Uterus (tissue), 4 donors: ENCODE measurements around the gene ZDHHC11B. TPM values are rescaled to one million over a fixed set of nuclear protein-coding genes. Genes with fewer than 3 reads are reported as not detected.

Experiments used
- DNase-seq, 2 donors: peaks; one replicate each; pipeline ENCODE4 v3.0.0-alpha.2; 2019 to 2020
- H3K27ac ChIP-seq, 2 donors: fragments of 200-600 bp; sonication (generic); 1 replicate in 1 of 2; 2 replicates in 1 of 2; pipeline ENCODE4 v1.5.1; 2016 to 2018
- H3K27me3 ChIP-seq, 2 donors: fragments of 200-600 bp; sonication (generic); one replicate each; pipeline ENCODE4 v1.5.1; 2018 to 2019; ENCODE audit warnings: control low read depth in 1 of 2
- H3K36me3 ChIP-seq, 2 donors: fragments of 200-600 bp; sonication (generic); one replicate each; pipeline ENCODE4 v1.5.1; 2019; ENCODE audit warnings: control low read depth in 1 of 2
- H3K4me1 ChIP-seq, 2 donors: fragments of 200-600 bp; sonication (generic); one replicate each; pipeline ENCODE4 v1.5.1; 2018 to 2019; ENCODE audit warnings: control low read depth in 1 of 2
- H3K4me3 ChIP-seq, 2 donors: fragments of 200-600 bp; sonication (generic); 1 replicate in 1 of 2; 2 replicates in 1 of 2; pipeline ENCODE4 v1.5.1; 2018 to 2019; ENCODE audit warnings: mild to moderate bottlenecking in 1 of 2
- H3K9me3 ChIP-seq, 2 donors: fragments of 200-600 bp; sonication (generic); one replicate each; pipeline ENCODE4 v1.5.1; 2019; ENCODE audit warnings: control low read depth in 1 of 2
- CTCF ChIP-seq, 4 experiments: fragments of 200-600 bp in 2 of 4; fragments of 450-650 bp in 2 of 4; sonication (generic) in 2 of 4; IDR thresholded peaks; one replicate each; pipeline ENCODE4 v1.5.1; 2016 to 2019; ENCODE audit warnings: antibody characterized with exemption in 4 of 4, mild to moderate bottlenecking in 2 of 4, moderate library complexity in 1 of 4
- POLR2A ChIP-seq, 2 donors: fragments of 450-650 bp; IDR thresholded peaks; one replicate each; pipeline ENCODE4 v1.6.1; 2016; ENCODE audit warnings: antibody characterized with exemption in 2 of 2, mild to moderate bottlenecking in 1 of 2, moderate library complexity in 1 of 2
- intact Hi-C: fragments of 100-400 bp; cut with DNase I; formaldehyde crosslinking; loops from one replicate; pipeline ENCODE4 v1.15.1; 2023; ENCODE audit warnings: low total_unique reads
- total RNA-seq, 4 donors: library from RNA; depleted of rRNA in 3 of 4; stranded (reverse); fragments of >200 nt in 3 of 4; gene quantifications; one replicate each; pipeline versions ENCODE4 v1.1.0 to v1.2.4, GENCODE V29; 2014 to 2023
- donor health status: DM: yes; HTN: yes; CAD: no.

The ZDHHC11B gene
- total RNA-seq, 4 donors from 2014 or later: under 0.01 to 15.1 (median 1.5) TPM

DNA sequence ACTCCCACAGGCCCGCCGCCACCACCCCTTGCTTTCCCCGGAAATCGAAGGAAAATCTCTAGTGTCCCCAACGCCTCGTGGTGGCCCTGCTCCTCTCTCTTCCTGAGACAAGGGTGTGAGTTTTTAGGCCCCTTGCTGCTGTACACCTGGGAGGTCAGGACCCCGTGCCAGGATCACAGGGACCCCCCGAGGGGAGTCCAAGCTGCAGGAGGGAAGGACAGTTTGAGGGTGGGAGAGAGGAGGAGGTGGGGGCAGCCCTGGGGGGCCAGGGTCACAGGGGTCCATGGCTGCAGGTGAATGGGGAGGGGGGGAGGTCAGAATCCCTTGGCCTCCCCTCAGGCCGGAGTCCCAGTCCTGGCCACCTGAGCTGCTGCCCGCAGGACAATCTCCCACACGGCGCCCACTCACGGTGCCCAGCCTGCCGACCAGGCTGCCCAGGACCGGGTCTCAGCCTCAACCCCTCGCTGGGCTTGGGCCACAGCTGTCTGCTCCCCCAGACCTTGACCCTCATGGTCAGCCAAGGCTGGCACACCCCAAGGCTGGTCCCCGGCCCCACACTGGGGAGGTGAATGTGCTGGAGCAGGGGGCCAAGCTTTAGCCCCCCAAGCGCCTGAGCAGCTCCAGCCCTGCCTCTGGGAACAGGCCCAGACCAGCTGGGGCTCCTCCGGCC lies 111.2 kb downstream of the ZDHHC11B start:
- Histone ChIP-seq H3K27ac (no peak overlapping the region), H3K27me3 (no peaks in the 10 kb centered on the region), H3K4me1 (peaks cover 0 to 24% of the 10 kb centered on the region in 2 donors), H3K4me3 (peak overlapping the region in 1 of 2 donors; percentile 5), H3K9me3 (no peaks in the 10 kb centered on the region), H3K36me3 (no peaks in the 10 kb centered on the region)
- no peak for DNase-seq
- intact Hi-C loops: loop anchor here (10.0 kb wide), 1 partner anchor 232 kb away; no protein-coding TSS in a partner anchor
- TF ChIP-seq CTCF (IDR thresholded peaks at IDR 0.05) (no peak), POLR2A (IDR thresholded peaks at IDR 0.05) (no peak)

DNA sequence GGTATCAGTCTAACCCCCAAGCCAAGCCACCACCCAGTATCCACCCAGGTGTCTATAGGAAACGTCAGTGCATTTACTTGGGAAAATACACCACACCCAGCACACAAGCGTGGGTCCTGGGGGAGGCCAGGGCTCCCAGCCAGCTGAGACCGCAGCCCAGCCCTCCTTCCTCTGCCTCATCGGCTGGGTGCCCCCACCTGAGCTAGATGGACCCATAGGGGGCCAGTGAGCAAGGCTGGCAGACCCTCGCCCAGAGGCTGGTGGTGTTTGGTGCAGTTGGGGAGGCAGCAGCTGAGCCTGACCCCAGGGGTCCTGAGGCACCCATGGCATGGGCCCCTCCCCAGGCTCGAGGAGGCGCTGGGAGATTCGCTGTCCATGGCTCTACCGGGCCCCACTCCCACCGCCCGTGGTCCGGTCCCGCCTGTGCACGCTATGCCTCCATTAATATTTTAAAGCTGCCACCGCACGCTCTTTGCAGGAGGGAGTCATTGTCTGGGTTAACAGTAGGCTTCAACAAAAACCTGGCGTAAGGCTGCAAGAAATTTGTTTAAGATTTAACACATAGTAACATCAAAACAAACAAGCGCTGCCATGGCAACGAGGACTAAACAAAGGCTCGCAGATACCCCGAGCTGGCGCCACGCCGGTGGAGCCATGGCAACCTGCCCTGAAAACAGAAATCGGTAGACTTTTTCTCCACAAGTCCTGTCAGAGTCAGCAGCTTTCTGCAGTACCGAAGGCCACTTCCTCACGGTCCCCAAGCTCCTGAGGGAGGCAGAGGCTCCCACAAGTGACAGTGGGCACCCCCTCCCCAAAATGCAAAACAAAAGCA lies 112.0 kb downstream of the ZDHHC11B start:
- no peak for TF ChIP-seq POLR2A (IDR thresholded peaks at IDR 0.05)
- no peak for TF ChIP-seq CTCF (IDR thresholded peaks at IDR 0.05)
- Histone ChIP-seq H3K4me1 (peaks cover 0 to 24% of the 10 kb centered on the region in 2 donors), H3K4me3 (peak overlapping the region in 1 of 2 donors; percentile 5), H3K27ac (no peak overlapping the region), H3K9me3 (no peaks in the 10 kb centered on the region), H3K27me3 (no peaks in the 10 kb centered on the region), H3K36me3 (no peaks in the 10 kb centered on the region)
- peak; percentile 78 to 79 for DNase-seq
- intact Hi-C loops: loop anchor here (10.0 kb wide), 1 partner anchor 232 kb away; no protein-coding TSS in a partner anchor

- no peaks in the 10 kb centered on the region for H3K9me3 ChIP-seq
- TF ChIP-seq CTCF (IDR thresholded peaks at IDR 0.05) (peak; percentile 78 to 91 (median 90)), POLR2A (IDR thresholded peaks at IDR 0.05) (no peak)
- peak; percentile 65 for DNase-seq
- intact Hi-C loops: loop anchor here (10.0 kb wide), 1 partner anchor 233 kb away; no protein-coding TSS in a partner anchor
- no peaks in the 10 kb centered on the region for H3K27me3 ChIP-seq
- H3K27ac ChIP-seq: no peak overlapping the region
- peaks cover 0 to 24% of the 10 kb centered on the region in 2 donors for H3K4me1 ChIP-seq
- H3K4me3 ChIP-seq: no peak overlapping the region
- H3K36me3 ChIP-seq: no peaks in the 10 kb centered on the region
Observed at GRCh38 chr5:671459-672328, 112.8 kb downstream of the ZDHHC11B start.

- Histone ChIP-seq H3K9me3 (no peaks in the 10 kb centered on the region), H3K27ac (no peak overlapping the region), H3K27me3 (no peaks in the 10 kb centered on the region), H3K36me3 (no peaks in the 10 kb centered on the region), H3K4me3 (no peak overlapping the region), H3K4me1 (peaks cover 0 to 24% of the 10 kb centered on the region in 2 donors)
- DNase-seq: no peak
- TF ChIP-seq CTCF (IDR thresholded peaks at IDR 0.05) (no peak), POLR2A (IDR thresholded peaks at IDR 0.05) (no peak)
- intact Hi-C loops: loop anchor here (10.0 kb wide), 1 partner anchor 234 kb away; no protein-coding TSS in a partner anchor
Observed at GRCh38 chr5:670396-671270, 113.9 kb downstream of the ZDHHC11B start.
